Effector memory CD4-positive, alpha-beta T cell (primary cell): ENCODE data around the gene TMEM132D.

Experiments
- DNase-seq, 3 donors: peaks; one replicate each; pipeline ENCODE4 v3.0.0-alpha.2; 2020
- H3K27ac ChIP-seq: 2 replicates; pipeline ENCODE4 v1.7.0; 2013; ENCODE audit warnings: mild to moderate bottlenecking, low read length, moderate library complexity; ENCODE audit not compliant: insufficient read depth, poor library complexity, severe bottlenecking
- H3K27me3 ChIP-seq: replicated peaks from 2 replicates; pipeline ENCODE4 v1.7.0; 2013; ENCODE audit warnings: mild to moderate bottlenecking, low read length; ENCODE audit not compliant: insufficient read depth, control insufficient read depth, poor library complexity, severe bottlenecking
- H3K36me3 ChIP-seq: 2 replicates; pipeline ENCODE4 v1.7.0; 2013; ENCODE audit warnings: mild to moderate bottlenecking, low read length, moderate library complexity; ENCODE audit not compliant: control insufficient read depth, insufficient read depth
- H3K4me1 ChIP-seq: 2 replicates; pipeline ENCODE4 v1.7.0; 2013; ENCODE audit warnings: low read length, mild to moderate bottlenecking; ENCODE audit not compliant: control insufficient read depth, insufficient read depth, poor library complexity, severe bottlenecking
- H3K4me3 ChIP-seq: 2 replicates; pipeline ENCODE4 v1.7.0; 2013; ENCODE audit warnings: low read length, low read depth, mild to moderate bottlenecking; ENCODE audit not compliant: insufficient read depth, poor library complexity, severe bottlenecking
- H3K9me3 ChIP-seq: 2 replicates; pipeline ENCODE4 v1.7.0; 2013; ENCODE audit warnings: mild to moderate bottlenecking, low read length, moderate library complexity; ENCODE audit not compliant: control insufficient read depth

The TMEM132D gene

DNA sequence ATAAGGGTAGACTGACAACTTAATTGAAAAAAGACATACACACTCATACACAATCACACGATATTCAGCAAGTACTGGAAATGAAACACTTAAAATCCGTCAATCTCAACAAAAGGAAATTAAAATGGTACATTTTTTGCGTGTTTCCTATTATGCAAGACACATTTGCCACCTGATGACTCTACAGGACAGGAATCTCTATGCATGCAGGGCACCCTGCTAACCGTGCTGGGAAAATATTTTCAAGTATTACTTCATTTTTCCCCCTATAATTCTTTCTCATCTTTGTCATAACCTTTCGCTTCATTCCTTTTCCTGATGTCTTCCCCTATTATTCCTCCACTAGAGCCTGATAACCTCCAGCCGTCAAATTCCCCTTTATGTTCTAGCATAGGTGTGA lies 150.2 kb downstream of the TMEM132D start:
- no peak overlapping the region for H3K27ac ChIP-seq

DNA sequence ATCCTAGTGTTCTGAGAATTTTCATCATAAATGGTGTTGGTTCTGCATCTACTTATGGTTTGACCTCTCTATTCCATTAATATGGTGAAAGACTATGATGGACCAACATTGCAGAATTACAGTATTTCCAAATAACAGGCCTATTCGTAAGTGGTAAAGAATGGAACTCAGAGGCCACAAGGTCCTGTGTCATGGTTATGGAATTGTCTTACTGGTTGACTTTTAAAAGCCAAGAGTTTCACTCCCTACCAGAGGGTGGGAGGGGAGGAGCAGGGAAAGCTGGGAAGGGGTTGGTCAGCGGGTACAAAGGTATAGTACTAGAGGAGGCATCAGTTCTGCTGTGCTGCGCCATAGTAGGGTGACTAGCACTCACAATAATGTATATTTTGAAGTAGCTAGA lies 153.4 kb downstream of the TMEM132D start:
- Histone ChIP-seq H3K27me3 (no peaks in the 10 kb centered on the region), H3K9me3 (no peaks in the 10 kb centered on the region), H3K27ac (no peak overlapping the region), H3K4me3 (no peak overlapping the region), H3K36me3 (no peaks in the 10 kb centered on the region), H3K4me1 (no peaks in the 10 kb centered on the region)
- DNase-seq: no peak

More for the DNA sequence above, 150.2 kb downstream of the TMEM132D start:
- no peak for DNase-seq
- H3K27me3 ChIP-seq: no peaks in the 10 kb centered on the region
- H3K4me1 ChIP-seq: no peaks in the 10 kb centered on the region
- no peak overlapping the region for H3K4me3 ChIP-seq
- H3K36me3 ChIP-seq: no peaks in the 10 kb centered on the region
- H3K9me3 ChIP-seq: no peaks in the 10 kb centered on the region

DNA sequence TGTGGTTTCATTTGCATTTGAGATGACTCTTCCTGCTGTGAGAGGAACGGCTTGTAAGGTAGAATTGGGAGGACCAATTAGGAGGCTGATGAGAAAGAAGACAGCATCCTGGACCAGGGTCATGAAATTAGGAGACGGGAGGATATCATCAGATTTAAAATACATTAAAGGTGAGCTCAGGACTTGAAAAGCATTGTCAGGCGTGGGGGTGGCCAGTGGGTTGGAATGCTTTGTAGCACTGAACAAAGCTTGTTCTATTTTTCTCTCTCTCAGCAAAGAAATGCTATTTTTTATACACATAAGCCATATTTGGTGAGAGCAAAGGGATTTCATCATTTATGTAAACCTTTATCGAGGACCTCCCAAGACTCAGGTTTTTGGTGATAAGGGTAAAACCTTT lies 157.5 kb downstream of the TMEM132D start:
- H3K36me3 ChIP-seq: no peaks in the 10 kb centered on the region
- no peak for DNase-seq
- H3K27me3 ChIP-seq: no peaks in the 10 kb centered on the region
- no peak overlapping the region for H3K27ac ChIP-seq
- H3K9me3 ChIP-seq: peaks cover 3% of the 10 kb centered on the region
- no peaks in the 10 kb centered on the region for H3K4me1 ChIP-seq
- H3K4me3 ChIP-seq: no peak overlapping the region

DNA sequence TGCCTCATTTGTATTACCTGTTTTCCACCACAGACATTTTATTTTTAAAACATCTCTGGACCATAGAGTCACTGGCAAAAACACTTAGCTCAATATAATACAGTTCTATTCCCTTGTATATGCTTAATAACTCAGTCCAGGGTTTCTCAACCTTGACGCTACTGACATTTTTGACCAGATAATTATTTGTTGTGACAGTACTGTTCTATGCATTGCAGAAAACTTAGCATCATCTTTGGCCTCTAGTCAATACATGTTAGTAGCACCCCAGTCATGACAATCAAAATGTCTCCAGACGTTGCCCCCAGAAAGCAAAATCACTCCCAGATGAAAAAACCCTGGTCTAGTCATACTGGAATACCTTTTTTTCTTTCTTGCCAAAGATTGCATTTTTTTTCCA lies 174.7 kb downstream of the TMEM132D start:
- Histone ChIP-seq H3K4me1 (no peaks in the 10 kb centered on the region), H3K36me3 (no peaks in the 10 kb centered on the region), H3K27ac (no peak overlapping the region), H3K4me3 (no peak overlapping the region), H3K27me3 (no peaks in the 10 kb centered on the region), H3K9me3 (peaks cover 3% of the 10 kb centered on the region)
- no peak for DNase-seq

DNA sequence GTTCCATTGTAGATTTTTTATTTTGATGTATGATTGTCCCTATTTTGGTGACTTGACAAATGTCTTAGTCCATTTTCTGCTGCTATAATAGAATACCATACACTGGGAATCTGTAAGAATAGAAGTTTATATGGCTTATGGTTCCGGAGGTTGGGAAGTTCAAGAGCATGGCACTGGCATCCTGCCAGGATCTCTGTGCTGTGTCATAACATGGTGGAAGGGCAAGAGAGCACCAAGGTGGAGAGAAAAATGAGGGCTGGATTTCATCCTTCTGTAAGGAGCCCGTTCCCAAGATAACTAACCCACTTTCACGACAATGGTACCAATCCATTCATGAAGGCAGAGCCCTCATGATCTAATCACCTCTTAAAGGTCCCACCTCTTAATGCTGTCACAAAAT lies 176.7 kb downstream of the TMEM132D start:
- Histone ChIP-seq H3K9me3 (no peaks in the 10 kb centered on the region), H3K4me1 (no peaks in the 10 kb centered on the region), H3K36me3 (no peaks in the 10 kb centered on the region), H3K27ac (no peak overlapping the region), H3K27me3 (no peaks in the 10 kb centered on the region), H3K4me3 (no peak overlapping the region)
- DNase-seq: no peak

DNA sequence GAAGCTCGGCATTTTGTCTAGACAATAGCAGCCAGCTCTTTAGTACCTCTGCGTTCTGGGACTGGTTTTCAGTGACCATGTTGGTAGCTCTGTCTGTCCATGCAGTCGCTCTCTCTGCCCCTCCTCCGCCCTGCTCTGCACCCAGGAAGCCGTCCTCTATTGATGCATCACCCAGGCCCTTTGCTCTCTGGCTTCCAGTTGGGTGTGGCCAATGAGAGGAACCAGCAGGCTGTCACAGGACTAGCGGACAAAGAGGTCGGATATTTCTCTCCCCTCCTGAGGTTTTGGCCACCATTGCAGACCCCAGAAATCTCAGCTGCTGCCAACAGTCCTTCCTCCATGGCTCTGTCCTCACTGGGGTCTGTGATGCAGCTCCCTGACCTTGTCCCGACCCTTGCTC lies 180.6 kb downstream of the TMEM132D start:
- Histone ChIP-seq H3K27me3 (no peaks in the 10 kb centered on the region), H3K9me3 (no peaks in the 10 kb centered on the region), H3K4me3 (no peak overlapping the region), H3K4me1 (no peaks in the 10 kb centered on the region), H3K36me3 (no peaks in the 10 kb centered on the region), H3K27ac (no peak overlapping the region)
- DNase-seq: no peak

DNA sequence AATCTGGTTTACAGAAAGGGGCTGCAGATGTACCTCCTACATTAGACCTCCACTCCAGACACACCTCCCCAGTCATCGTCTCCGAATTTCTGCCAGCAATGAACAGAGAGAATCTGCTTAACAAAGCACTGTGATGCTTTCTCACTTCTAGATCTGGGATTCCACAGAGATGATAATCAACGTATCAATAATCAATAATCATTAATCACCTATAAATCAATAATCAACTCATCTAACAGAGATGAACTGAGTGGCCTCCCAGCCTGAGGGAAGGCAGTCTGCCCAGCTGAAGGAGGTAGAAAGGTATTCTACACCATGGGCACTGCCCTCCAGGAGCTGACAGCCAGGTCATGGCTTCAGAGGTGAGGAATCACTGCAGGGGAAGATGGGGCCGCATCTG lies 183.2 kb downstream of the TMEM132D start:
- Histone ChIP-seq H3K9me3 (no peaks in the 10 kb centered on the region), H3K27ac (no peak overlapping the region), H3K27me3 (no peaks in the 10 kb centered on the region), H3K4me1 (no peaks in the 10 kb centered on the region), H3K4me3 (no peak overlapping the region), H3K36me3 (no peaks in the 10 kb centered on the region)
- no peak for DNase-seq

DNA sequence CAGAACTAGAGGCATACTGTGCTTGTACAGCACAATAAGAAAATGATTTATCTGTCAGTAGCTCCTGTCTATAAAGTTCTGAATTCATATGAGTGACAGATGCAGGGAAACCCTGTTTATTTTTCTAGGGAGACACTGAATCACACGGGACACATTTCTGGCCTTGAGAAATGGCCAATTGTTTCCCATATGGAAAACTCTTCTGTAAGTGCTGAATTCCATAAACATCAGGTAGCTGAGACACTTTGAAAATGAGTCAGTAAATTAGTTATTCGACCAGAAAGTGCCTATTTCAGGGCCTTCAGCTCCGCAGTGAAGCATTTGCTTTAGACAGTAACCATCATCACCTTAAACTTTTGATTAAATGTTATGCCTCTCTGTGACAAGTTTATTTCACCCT lies 184.4 kb downstream of the TMEM132D start:
- no peak overlapping the region for H3K4me3 ChIP-seq
- no peaks in the 10 kb centered on the region for H3K36me3 ChIP-seq
- no peaks in the 10 kb centered on the region for H3K4me1 ChIP-seq
- no peaks in the 10 kb centered on the region for H3K27me3 ChIP-seq
- H3K27ac ChIP-seq: no peak overlapping the region
- no peak for DNase-seq
- H3K9me3 ChIP-seq: no peaks in the 10 kb centered on the region

DNA sequence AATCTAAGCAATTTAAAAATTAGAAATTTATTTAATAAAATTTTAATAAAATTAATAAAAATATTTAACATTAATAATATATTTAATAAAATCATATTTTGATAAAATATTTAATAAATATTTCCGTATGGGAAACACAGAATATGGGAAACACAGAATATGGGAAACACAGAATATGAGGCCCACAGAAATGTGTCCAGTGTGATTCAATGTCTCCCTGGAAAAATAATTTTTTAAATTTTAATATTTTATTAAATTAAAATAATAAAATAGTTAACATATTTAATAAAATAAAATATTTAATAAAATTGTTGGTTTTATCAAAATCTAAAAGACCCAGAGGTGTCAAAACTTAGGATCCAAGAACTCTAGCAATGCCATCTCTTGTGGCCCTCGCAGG lies 186.4 kb downstream of the TMEM132D start:
- Histone ChIP-seq H3K9me3 (no peaks in the 10 kb centered on the region), H3K4me3 (no peak overlapping the region), H3K27ac (no peak overlapping the region), H3K4me1 (no peaks in the 10 kb centered on the region), H3K27me3 (no peaks in the 10 kb centered on the region), H3K36me3 (no peaks in the 10 kb centered on the region)
- no peak for DNase-seq

DNA sequence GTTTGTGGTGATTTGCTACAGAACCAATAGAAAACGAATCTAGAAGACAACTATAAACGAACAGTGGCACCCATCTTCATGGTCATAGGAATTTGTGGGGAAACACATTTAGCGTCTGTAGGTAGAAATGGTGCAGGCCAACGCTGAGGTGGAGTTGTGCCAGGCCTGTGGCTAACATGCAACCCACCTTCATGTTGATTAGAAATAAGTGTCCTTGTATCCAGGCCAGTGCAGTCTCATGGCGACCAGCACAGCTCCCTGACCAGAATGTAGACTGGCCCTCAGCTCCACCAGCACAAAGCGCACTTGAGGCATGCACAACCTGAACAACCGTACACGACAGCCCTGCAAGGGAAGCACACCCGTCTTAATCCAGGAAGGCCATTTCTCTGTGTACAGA lies 187.0 kb downstream of the TMEM132D start:
- Histone ChIP-seq H3K9me3 (no peaks in the 10 kb centered on the region), H3K27ac (no peak overlapping the region)
- DNase-seq: no peak

DNA sequence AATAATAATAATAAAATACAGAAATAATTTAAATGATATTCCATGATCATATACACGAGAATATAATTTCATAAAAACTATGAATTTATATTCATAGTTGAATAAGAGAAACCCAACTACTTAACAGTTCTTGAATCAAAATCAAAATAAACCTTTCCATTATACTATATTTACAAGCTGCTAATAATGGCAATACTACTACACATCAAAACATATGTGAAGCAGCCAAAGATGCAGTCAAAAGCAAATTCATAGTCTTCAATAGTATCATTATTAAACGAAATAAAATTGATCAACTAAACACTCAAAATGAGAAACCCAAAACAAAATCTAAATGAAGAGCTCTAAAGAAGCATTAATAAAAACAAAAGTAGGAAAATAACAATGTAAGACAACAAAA lies 197.1 kb downstream of the TMEM132D start:
- H3K36me3 ChIP-seq: no peaks in the 10 kb centered on the region
- H3K4me1 ChIP-seq: no peaks in the 10 kb centered on the region
- H3K9me3 ChIP-seq: no peaks in the 10 kb centered on the region
- no peaks in the 10 kb centered on the region for H3K27me3 ChIP-seq
- no peak overlapping the region for H3K4me3 ChIP-seq
- H3K27ac ChIP-seq: no peak overlapping the region
- no peak for DNase-seq

More for the DNA sequence above, 187.0 kb downstream of the TMEM132D start:
- no peaks in the 10 kb centered on the region for H3K27me3 ChIP-seq
- no peak overlapping the region for H3K4me3 ChIP-seq
- no peaks in the 10 kb centered on the region for H3K4me1 ChIP-seq
- no peaks in the 10 kb centered on the region for H3K36me3 ChIP-seq
